Peyer's patch (tissue), 4 donors: Measurements from ENCODE around the gene LYZL2.

ENCODE experiments used
- POLR2A ChIP-seq, 2 donors: fragments of 450-650 bp; IDR thresholded peaks; one replicate each; pipeline ENCODE4 v1.5.1; 2017; ENCODE audit warnings: antibody characterized with exemption in 2 of 2, mild to moderate bottlenecking in 2 of 2, moderate library complexity in 2 of 2
- TF ChIP-seq, protein P1 (sequence below), 6 experiments: fragments of 450-650 bp in 4 of 6; fragments of 200-600 bp in 2 of 6; sonication (generic) in 1 of 6; IDR thresholded peaks; one replicate each; pipeline ENCODE4 v1.5.1; 2017 to 2019; ENCODE audit warnings: antibody characterized with exemption in 6 of 6, mild to moderate bottlenecking in 3 of 6, moderate library complexity in 1 of 6

DNA sequence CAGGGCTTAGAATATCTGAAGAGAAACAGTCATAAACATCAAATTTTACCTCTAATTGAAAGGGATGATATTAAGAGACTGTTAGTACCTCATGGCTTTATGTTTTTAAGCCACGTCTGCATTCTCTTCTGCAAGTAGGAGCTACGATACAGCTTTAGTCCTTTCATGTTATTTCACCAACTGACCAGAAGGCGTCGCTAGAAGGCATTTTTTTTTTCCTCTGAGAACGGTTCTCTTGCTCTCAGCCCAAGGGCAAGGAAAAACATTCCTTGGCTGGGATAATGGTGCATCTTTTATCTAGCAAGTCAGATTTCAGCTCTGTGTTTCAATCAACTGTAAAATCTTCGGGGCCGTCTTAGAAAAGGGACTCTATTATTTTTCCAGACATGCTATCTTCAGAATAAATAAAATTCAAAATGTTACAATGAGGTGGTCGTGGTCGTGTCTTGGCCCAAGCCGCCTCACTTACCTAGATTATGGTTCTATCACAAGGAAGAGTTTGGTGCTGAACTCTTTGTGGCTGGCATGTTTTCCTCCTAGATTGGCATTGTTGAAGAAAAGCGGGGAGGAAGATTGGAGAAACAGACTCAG, 41.6 kb upstream of the LYZL2 start:
- TF ChIP-seq, protein P1, sequence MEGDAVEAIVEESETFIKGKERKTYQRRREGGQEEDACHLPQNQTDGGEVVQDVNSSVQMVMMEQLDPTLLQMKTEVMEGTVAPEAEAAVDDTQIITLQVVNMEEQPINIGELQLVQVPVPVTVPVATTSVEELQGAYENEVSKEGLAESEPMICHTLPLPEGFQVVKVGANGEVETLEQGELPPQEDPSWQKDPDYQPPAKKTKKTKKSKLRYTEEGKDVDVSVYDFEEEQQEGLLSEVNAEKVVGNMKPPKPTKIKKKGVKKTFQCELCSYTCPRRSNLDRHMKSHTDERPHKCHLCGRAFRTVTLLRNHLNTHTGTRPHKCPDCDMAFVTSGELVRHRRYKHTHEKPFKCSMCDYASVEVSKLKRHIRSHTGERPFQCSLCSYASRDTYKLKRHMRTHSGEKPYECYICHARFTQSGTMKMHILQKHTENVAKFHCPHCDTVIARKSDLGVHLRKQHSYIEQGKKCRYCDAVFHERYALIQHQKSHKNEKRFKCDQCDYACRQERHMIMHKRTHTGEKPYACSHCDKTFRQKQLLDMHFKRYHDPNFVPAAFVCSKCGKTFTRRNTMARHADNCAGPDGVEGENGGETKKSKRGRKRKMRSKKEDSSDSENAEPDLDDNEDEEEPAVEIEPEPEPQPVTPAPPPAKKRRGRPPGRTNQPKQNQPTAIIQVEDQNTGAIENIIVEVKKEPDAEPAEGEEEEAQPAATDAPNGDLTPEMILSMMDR (IDR thresholded peaks at IDR 0.05), result peak; percentile 54 to 78 (median 70)
- no peak for TF ChIP-seq POLR2A (IDR thresholded peaks at IDR 0.05)
